ENCODE measurements around the gene TTC14. TPM values are rescaled to one million over a fixed set of nuclear protein-coding genes. Genes with fewer than 3 reads are reported as not detected.

The TTC14 gene, protein sequence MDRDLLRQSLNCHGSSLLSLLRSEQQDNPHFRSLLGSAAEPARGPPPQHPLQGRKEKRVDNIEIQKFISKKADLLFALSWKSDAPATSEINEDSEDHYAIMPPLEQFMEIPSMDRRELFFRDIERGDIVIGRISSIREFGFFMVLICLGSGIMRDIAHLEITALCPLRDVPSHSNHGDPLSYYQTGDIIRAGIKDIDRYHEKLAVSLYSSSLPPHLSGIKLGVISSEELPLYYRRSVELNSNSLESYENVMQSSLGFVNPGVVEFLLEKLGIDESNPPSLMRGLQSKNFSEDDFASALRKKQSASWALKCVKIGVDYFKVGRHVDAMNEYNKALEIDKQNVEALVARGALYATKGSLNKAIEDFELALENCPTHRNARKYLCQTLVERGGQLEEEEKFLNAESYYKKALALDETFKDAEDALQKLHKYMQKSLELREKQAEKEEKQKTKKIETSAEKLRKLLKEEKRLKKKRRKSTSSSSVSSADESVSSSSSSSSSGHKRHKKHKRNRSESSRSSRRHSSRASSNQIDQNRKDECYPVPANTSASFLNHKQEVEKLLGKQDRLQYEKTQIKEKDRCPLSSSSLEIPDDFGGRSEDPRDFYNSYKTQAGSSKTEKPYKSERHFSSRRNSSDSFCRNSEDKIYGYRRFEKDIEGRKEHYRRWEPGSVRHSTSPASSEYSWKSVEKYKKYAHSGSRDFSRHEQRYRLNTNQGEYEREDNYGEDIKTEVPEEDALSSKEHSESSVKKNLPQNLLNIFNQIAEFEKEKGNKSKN
- total RNA-seq = 10 to 100 TPM; 18.9 to 44.1 (median 31.8) TPM
- polyA plus RNA-seq = 10 to 100 TPM; 15.3 to 41.7 (median 25.0) TPM
- long read RNA-seq, donor 1, full-length matches to known transcripts = 2 of 2 reads
- long read RNA-seq, donor 1, partial matches to known transcripts = 0 of 2 reads
- long read RNA-seq, donor 1, other reads (novel, unspliced or antisense) = 0 of 2 reads
- long read RNA-seq, donor 2, full-length matches to known transcripts = 5 of 5 reads
- long read RNA-seq, donor 2, partial matches to known transcripts = 0 of 5 reads
- long read RNA-seq, donor 2, other reads (novel, unspliced or antisense) = 0 of 5 reads
- long read RNA-seq, donor 3, full-length matches to known transcripts = 5 of 5 reads
- long read RNA-seq, donor 3, partial matches to known transcripts = 0 of 5 reads
- long read RNA-seq, donor 3, other reads (novel, unspliced or antisense) = 0 of 5 reads
- long read RNA-seq, donor 4, full-length matches to known transcripts = 7 of 22 reads
- long read RNA-seq, donor 4, partial matches to known transcripts = 11 of 22 reads
- long read RNA-seq, donor 4, other reads (novel, unspliced or antisense) = 4 of 22 reads
- long read RNA-seq, donor 5, full-length matches to known transcripts = 20 of 29 reads
- long read RNA-seq, donor 5, partial matches to known transcripts = 1 of 29 reads
- long read RNA-seq, donor 5, other reads (novel, unspliced or antisense) = 8 of 29 reads
- long read RNA-seq, donor 6, partial matches to known transcripts = 2 of 5 reads
- long read RNA-seq, donor 6, other reads (novel, unspliced or antisense) = 3 of 5 reads
- long read RNA-seq, donor 7 = 0 reads
- long read RNA-seq, donor 8, full-length matches to known transcripts = 11 of 11 reads
- long read RNA-seq, donor 8, partial matches to known transcripts = 0 of 11 reads
- long read RNA-seq, donor 8, other reads (novel, unspliced or antisense) = 0 of 11 reads
- long read RNA-seq, donor 9, full-length matches to known transcripts = 3 of 3 reads
- long read RNA-seq, donor 9, partial matches to known transcripts = 0 of 3 reads
- long read RNA-seq, donor 9, other reads (novel, unspliced or antisense) = 0 of 3 reads
- long read RNA-seq, donor 10, full-length matches to known transcripts = 3 of 3 reads
- long read RNA-seq, donor 10, partial matches to known transcripts = 0 of 3 reads
- long read RNA-seq, donor 10, other reads (novel, unspliced or antisense) = 0 of 3 reads

DNA sequence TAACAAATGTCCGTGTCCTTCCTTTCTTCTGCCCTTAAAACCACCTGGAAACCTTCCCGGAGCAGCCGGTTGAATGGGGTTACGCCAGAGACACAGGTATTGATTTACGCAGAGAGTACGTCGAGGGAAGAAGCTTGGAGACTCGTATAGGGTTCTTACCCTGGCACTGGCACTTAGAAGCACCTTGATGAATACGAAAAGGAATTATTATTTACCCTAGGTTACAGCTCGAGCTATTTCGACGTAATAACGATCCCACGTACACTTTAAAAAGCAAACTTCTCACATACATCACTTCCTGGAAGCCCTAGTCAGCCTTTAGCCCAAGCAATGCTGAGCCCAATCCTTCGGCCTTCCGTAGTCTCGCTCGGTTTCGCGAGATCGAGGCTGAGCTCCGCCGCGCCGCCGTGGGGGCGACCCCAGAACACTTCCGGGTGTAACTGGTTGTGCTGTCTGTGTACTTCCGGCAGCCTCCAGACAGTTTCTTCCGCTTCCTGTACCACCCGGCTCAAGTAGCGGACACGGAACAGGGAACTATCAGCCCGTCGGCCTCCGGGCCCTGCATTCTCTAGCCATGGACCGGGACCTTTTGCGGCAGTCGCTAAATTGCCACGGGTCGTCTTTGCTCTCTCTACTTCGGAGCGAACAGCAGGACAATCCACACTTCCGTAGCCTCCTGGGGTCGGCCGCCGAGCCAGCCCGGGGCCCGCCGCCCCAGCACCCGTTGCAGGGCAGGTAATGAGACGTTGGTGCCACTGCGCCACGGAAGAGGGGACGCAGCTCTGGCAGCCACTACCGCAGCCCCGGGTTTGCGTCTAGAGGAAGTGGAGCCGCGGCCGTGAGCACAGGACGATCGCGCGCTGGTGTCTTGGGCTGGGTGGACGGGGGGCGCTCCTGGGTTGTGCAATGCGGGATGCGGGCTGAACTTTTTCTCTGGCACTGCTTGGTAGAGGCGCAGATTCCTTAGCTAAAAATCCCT lies at the start of gene TTC14:
TTC14 (plus strand) TSS at position 476 of the 979 bp plus-strand sequence; CDS start at position 575, 99 bp downstream.
- DNase-seq = peak; percentile 86 to 96 (median 92)
- Histone ChIP-seq H3K4me1 (replicated peaks in 1 of 2) (peaks cover 8 to 26% of the 10 kb centered on the region in 2 donors), H3K36me3 (replicated peaks in 1 of 2) (peaks cover 0 to 32% of the 10 kb centered on the region in 2 donors), H3K27ac (peak within 1 kb of the TSS; percentile 58 to 91 (median 73)), H3K4me3 (peak within 1 kb of the TSS; percentile 74 to 99 (median 90)), H3K9me3 (replicated peaks in 1 of 3) (no peaks in the 10 kb centered on the region), H3K27me3 (no peaks in the 10 kb centered on the region)
- intact Hi-C loops (cut with DNase I) = no loop called here
- 3 to 11% (median 4%) methylated on average over 30 to 70 of the region's 70 CpGs for WGBS, 4 donors
- TF ChIP-seq, protein P1, sequence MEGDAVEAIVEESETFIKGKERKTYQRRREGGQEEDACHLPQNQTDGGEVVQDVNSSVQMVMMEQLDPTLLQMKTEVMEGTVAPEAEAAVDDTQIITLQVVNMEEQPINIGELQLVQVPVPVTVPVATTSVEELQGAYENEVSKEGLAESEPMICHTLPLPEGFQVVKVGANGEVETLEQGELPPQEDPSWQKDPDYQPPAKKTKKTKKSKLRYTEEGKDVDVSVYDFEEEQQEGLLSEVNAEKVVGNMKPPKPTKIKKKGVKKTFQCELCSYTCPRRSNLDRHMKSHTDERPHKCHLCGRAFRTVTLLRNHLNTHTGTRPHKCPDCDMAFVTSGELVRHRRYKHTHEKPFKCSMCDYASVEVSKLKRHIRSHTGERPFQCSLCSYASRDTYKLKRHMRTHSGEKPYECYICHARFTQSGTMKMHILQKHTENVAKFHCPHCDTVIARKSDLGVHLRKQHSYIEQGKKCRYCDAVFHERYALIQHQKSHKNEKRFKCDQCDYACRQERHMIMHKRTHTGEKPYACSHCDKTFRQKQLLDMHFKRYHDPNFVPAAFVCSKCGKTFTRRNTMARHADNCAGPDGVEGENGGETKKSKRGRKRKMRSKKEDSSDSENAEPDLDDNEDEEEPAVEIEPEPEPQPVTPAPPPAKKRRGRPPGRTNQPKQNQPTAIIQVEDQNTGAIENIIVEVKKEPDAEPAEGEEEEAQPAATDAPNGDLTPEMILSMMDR (IDR thresholded peaks at IDR 0.05) = no peak
- TF ChIP-seq POLR2A (IDR thresholded peaks at IDR 0.05) = peak in 1 of 2 donors; percentile 23

GRCh38 chr3:180563406-180563805 lies 38.6 kb upstream of the TTC14 start:
- intact Hi-C loops (cut with DNase I) = no loop called here
- DNase-seq = no peak
- Histone ChIP-seq H3K9me3 (replicated peaks in 1 of 3) (no peaks in the 10 kb centered on the region), H3K27me3 (no peaks in the 10 kb centered on the region), H3K4me3 (no peak overlapping the region), H3K36me3 (replicated peaks in 1 of 2) (no peaks in the 10 kb centered on the region), H3K4me1 (replicated peaks in 1 of 2) (no peaks in the 10 kb centered on the region), H3K27ac (no peak overlapping the region)
- TF ChIP-seq, protein P1 (IDR thresholded peaks at IDR 0.05) = no peak
- TF ChIP-seq POLR2A (IDR thresholded peaks at IDR 0.05) = no peak
- WGBS, 4 donors = 74 to 81% (median 75%) methylated on average over 4 of the region's 4 CpGs

- no peak overlapping the region for H3K4me3 ChIP-seq
- WGBS, 4 donors = 23 to 51% (median 33%) methylated on average over 2 of the region's 2 CpGs
- no peaks in the 10 kb centered on the region for H3K27me3 ChIP-seq
- TF ChIP-seq, protein P1 (IDR thresholded peaks at IDR 0.05) = no peak
- TF ChIP-seq POLR2A (IDR thresholded peaks at IDR 0.05) = no peak
- H3K36me3 ChIP-seq (replicated peaks in 1 of 2) = no peaks in the 10 kb centered on the region
- no peak overlapping the region for H3K27ac ChIP-seq
- DNase-seq = peak in 5 of 7 donors; percentile 20 to 56 (median 32)
- no peaks in the 10 kb centered on the region for H3K9me3 ChIP-seq (replicated peaks in 1 of 3)
- intact Hi-C loops (cut with DNase I) = no loop called here
- no peaks in the 10 kb centered on the region for H3K4me1 ChIP-seq (replicated peaks in 1 of 2)
These were observed 37.3 kb upstream of the TTC14 start for GRCh38 chr3:180564676-180565075.

Measured in adrenal gland (tissue), 19 donors.